PC-3 (cell line): ENCODE results near the gene PLEKHG3. TPM values are rescaled to one million over a fixed set of nuclear protein-coding genes. Genes with fewer than 3 reads are reported as not detected.

Experiments
- ATAC-seq: fragments of 200-7000 bp; cut with Tn5 transposase; 2 replicates; pipeline ENCODE4 v1.9.1; 2020; ENCODE audit warnings: mild to moderate bottlenecking, moderate library complexity
- BruUV-seq: library from RNA; stranded (reverse); fragments of 400-500 nt; replicated peaks from 2 replicates; lab custom pipeline; 2021; lab: Mats Ljungman, UMichigan
- CTCF ChIA-PET: fragments of 300-600 bp; sonication (Branson Sonifier 250); formaldehyde crosslinking; loops from one replicate; lab custom pipeline; 2022; ENCODE audit warnings: antibody characterized with exemption; lab: Charles Lee
- POLR2A ChIA-PET: fragments of 300-600 bp; sonication (Branson Sonifier 250); formaldehyde crosslinking; loops from one replicate; lab custom pipeline; 2022; ENCODE audit warnings: antibody characterized with exemption; ENCODE audit not compliant: unreplicated experiment; lab: Charles Lee
- DNase-seq: peaks from one replicate; pipeline ENCODE4 v3.0.0-alpha.2; 2015
- H2AFZ ChIP-seq: fragments of 300-600 bp; sonication (generic); 2 replicates; pipeline ENCODE4 v1.6.0; 2016; ENCODE audit warnings: antibody characterized with exemption, low read length
- H3F3A ChIP-seq: fragments of 300-600 bp; sonication (generic); one replicate; pipeline ENCODE4 v1.6.0; 2017; ENCODE audit warnings: antibody characterized with exemption, low read length, control low read depth, mild to moderate bottlenecking; ENCODE audit not compliant: unreplicated experiment
- H3K27ac ChIP-seq: fragments of 300-600 bp; sonication (generic); 2 replicates; pipeline ENCODE4 v1.5.1; 2016; ENCODE audit warnings: mild to moderate bottlenecking, low read length
- H3K27me3 ChIP-seq: fragments of 300-600 bp; sonication (generic); 2 replicates; pipeline ENCODE4 v1.6.1; 2016; ENCODE audit warnings: low read length, mixed read lengths
- H3K36me3 ChIP-seq: fragments of 300-600 bp; sonication (generic); 2 replicates; pipeline ENCODE4 v1.6.1; 2016; ENCODE audit warnings: low read depth, mixed run types, low read length, mixed read lengths
- H3K4me1 ChIP-seq: fragments of 300-600 bp; sonication (generic); 2 replicates; pipeline ENCODE4 v1.5.1; 2016; ENCODE audit warnings: low read length; ENCODE audit not compliant: insufficient read depth
- H3K4me2 ChIP-seq: fragments of 300-600 bp; sonication (generic); 2 replicates; pipeline ENCODE4 v1.6.0; 2016; ENCODE audit warnings: low read length
- H3K4me3 ChIP-seq: fragments of 300-600 bp; sonication (generic); 2 replicates; pipeline ENCODE4 v1.5.1; 2016; ENCODE audit warnings: mild to moderate bottlenecking, low read length, mixed read lengths
- H3K79me2 ChIP-seq: fragments of 300-600 bp; sonication (generic); 2 replicates; pipeline ENCODE4 v1.6.1; 2017; ENCODE audit warnings: low read length, mixed read lengths
- H3K9ac ChIP-seq: fragments of 300-600 bp; sonication (generic); 2 replicates; pipeline ENCODE4 v1.6.0; 2016; ENCODE audit warnings: mild to moderate bottlenecking, low read length
- H3K9me2 ChIP-seq: fragments of 300-600 bp; sonication (generic); replicated peaks from 2 replicates; pipeline ENCODE4 v1.6.1; 2016; ENCODE audit warnings: mixed run types, low read length, mixed read lengths
- H3K9me3 ChIP-seq: fragments of 300-600 bp; sonication (generic); 2 replicates; pipeline ENCODE4 v1.6.1; 2016; ENCODE audit warnings: low read length, mixed read lengths
- H4K20me1 ChIP-seq: fragments of 300-600 bp; sonication (generic); 2 replicates; pipeline ENCODE4 v1.6.1; 2016; ENCODE audit warnings: low read length, mixed read lengths
- EZH2 ChIP-seq: fragments of 300-600 bp; sonication (generic); IDR thresholded peaks from one replicate; pipeline ENCODE4 v1.6.1; 2017; ENCODE audit warnings: antibody characterized with exemption, mild to moderate bottlenecking, low read length; ENCODE audit not compliant: unreplicated experiment
- EZH2phosphoT487 ChIP-seq: fragments of 300-600 bp; sonication (generic); IDR thresholded peaks from 2 replicates; pipeline ENCODE4 v1.6.1; 2018; ENCODE audit warnings: mild to moderate bottlenecking, antibody characterized with exemption, low read length, borderline replicate concordance
- intact Hi-C: fragments of 100-400 bp; cut with micrococcal nuclease; formaldehyde crosslinking; loops from 2 replicates; pipeline ENCODE4 v1.9.0; 2023
- total RNA-seq: library from RNA; depleted of rRNA; stranded (reverse); fragments of >200 nt; gene quantifications from 2 replicates; pipeline ENCODE4 v1.2.3, GENCODE V29; 2014
- TF ChIP-seq, protein P1 (sequence below): fragments of 300-600 bp; sonication (generic); conservative IDR thresholded peaks from 2 replicates; pipeline ENCODE4 v1.5.1; 2017; ENCODE audit warnings: antibody characterized with exemption, low read depth, mild to moderate bottlenecking, low read length

PLEKHG3 gene
- total RNA-seq, 1 experiment from 2014 or later, result 49.6 TPM

- H3K9me3 ChIP-seq, result no peaks in the 10 kb centered on the region
- H3F3A ChIP-seq, result no peaks in the 10 kb centered on the region
- ATAC-seq (peak; percentile 98), DNase-seq (peak; percentile 96)
- H3K27ac ChIP-seq, result peak overlapping the region; percentile 84
- POLR2A ChIA-PET, result interaction anchor here (0.6 to 0.8 kb wide), 2 partner anchors 186 to 223 kb away, joined by 3 to 6 read pairs; partner anchors contain the start of gene HSPA2
- H3K27me3 ChIP-seq, result no peaks in the 10 kb centered on the region
- intact Hi-C loops, result loop anchor here (1.0 kb wide), 2 partner anchors 21 to 36 kb away; no protein-coding TSS in a partner anchor
- H3K9ac ChIP-seq, result peak overlapping the region; percentile 34
- TF ChIP-seq EZH2phosphoT487 (no peak), EZH2 (no peak)
- TF ChIP-seq, protein P1, sequence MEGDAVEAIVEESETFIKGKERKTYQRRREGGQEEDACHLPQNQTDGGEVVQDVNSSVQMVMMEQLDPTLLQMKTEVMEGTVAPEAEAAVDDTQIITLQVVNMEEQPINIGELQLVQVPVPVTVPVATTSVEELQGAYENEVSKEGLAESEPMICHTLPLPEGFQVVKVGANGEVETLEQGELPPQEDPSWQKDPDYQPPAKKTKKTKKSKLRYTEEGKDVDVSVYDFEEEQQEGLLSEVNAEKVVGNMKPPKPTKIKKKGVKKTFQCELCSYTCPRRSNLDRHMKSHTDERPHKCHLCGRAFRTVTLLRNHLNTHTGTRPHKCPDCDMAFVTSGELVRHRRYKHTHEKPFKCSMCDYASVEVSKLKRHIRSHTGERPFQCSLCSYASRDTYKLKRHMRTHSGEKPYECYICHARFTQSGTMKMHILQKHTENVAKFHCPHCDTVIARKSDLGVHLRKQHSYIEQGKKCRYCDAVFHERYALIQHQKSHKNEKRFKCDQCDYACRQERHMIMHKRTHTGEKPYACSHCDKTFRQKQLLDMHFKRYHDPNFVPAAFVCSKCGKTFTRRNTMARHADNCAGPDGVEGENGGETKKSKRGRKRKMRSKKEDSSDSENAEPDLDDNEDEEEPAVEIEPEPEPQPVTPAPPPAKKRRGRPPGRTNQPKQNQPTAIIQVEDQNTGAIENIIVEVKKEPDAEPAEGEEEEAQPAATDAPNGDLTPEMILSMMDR, result no peak
- H3K79me2 ChIP-seq, result peaks cover 63% of the 10 kb centered on the region
- H3K4me3 ChIP-seq, result peak overlapping the region; percentile 29; the same call in 1 of the 2 replicates
- H3K4me1 ChIP-seq, result peaks cover 46% of the 10 kb centered on the region
- H2AFZ ChIP-seq, result no peak overlapping the region
- CTCF ChIA-PET, result interaction anchor here (0.7 to 1.1 kb wide), 5 partner anchors 36 to 53 kb away, joined by 3 to 6 read pairs (median 3); no protein-coding TSS in a partner anchor
- H4K20me1 ChIP-seq, result no peaks in the 10 kb centered on the region
- peak overlapping the region; percentile 74 for H3K4me2 ChIP-seq
- BruUV-seq, result no TSS peak
- peaks cover 10% of the 10 kb centered on the region for H3K36me3 ChIP-seq
- H3K9me2 ChIP-seq, result no peaks in the 10 kb centered on the region
Measured at GRCh38 chr14:64726585-64726890, 22.3 kb downstream of the PLEKHG3 start.

DNA sequence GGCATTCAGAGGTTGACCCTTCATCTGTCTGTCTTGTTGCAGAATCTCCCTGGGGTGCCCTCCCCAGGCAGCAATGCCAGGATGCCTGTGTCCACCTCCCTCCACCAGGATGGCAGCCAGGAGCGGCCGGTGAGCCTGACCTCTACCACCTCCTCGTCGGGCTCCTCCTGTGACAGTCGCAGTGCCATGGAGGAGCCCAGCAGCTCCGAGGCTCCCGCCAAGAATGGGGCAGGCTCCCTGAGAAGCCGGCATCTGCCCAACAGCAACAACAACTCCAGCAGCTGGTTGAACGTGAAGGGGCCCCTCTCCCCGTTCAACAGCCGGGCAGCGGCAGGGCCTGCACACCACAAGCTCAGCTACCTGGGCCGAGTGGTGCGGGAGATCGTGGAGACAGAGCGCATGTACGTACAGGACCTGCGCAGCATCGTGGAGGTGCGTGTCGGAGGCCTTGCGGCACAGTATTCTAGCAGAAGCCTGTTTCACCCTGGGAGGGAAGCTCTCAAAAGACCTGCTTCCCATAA lies 23.4 kb downstream of the PLEKHG3 start:
- intact Hi-C loops, result no loop called here
- Histone ChIP-seq H3K27me3 (no peaks in the 10 kb centered on the region), H3K9ac (no peak overlapping the region), H3K27ac (no peak overlapping the region), H3K79me2 (peaks cover 52% of the 10 kb centered on the region), H3K4me1 (peaks cover 40% of the 10 kb centered on the region), H2AFZ (no peak overlapping the region), H3K9me2 (no peaks in the 10 kb centered on the region), H3K4me2 (no peak overlapping the region), H4K20me1 (no peaks in the 10 kb centered on the region), H3K36me3 (peaks cover 19% of the 10 kb centered on the region), H3K9me3 (no peaks in the 10 kb centered on the region), H3K4me3 (no peak overlapping the region), H3F3A (no peaks in the 10 kb centered on the region)
- ChIA-PET CTCF (interaction anchor here (1.1 kb wide), 1 partner anchor 37 kb away, joined by 3 read pairs; no protein-coding TSS in a partner anchor), POLR2A (no interaction called here)
- ATAC-seq (no peak), DNase-seq (no peak)
- TF ChIP-seq EZH2, result no peak
- TF ChIP-seq, protein P1, result no peak
- no TSS peak for BruUV-seq

DNA sequence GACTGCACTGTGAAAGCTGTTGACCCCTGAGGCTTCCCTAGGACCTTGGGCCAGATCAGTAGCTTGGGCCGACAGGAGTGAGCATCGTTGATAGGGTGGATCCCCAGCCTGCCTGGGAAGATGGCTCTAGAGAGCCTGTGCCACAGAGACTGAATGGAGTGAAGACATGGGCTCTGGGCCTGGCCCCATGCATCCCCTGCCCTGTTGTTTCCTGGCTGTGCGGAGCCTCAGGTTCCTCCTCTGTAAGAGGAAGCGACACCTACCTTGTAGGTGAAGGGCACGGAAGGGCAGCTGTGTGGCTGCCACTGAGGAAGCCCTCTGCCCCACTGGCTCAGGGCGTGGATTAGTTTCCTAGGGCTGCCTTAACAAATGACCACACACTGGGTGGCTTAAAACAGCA lies 23.9 kb downstream of the PLEKHG3 start:
- Histone ChIP-seq H3K9ac (no peak overlapping the region), H4K20me1 (no peaks in the 10 kb centered on the region), H2AFZ (no peak overlapping the region), H3K27ac (no peak overlapping the region), H3K9me2 (no peaks in the 10 kb centered on the region), H3K79me2 (peaks cover 47% of the 10 kb centered on the region), H3K27me3 (no peaks in the 10 kb centered on the region), H3F3A (no peaks in the 10 kb centered on the region), H3K4me1 (peaks cover 37% of the 10 kb centered on the region), H3K4me3 (no peak overlapping the region), H3K36me3 (peaks cover 23% of the 10 kb centered on the region), H3K4me2 (no peak overlapping the region), H3K9me3 (no peaks in the 10 kb centered on the region)
- BruUV-seq, result no TSS peak
- DNase-seq (no peak), ATAC-seq (no peak)
- intact Hi-C loops, result no loop called here
- ChIA-PET POLR2A (no interaction called here), CTCF (no interaction called here)
- TF ChIP-seq, protein P1, result no peak
- no peak for TF ChIP-seq EZH2phosphoT487
- no peak for TF ChIP-seq EZH2
